HepG2 (cell line): ENCODE results near the gene CAMK2A. TPM values are rescaled to one million over a fixed set of nuclear protein-coding genes. Genes with fewer than 3 reads are reported as not detected.

ENCODE experiments used
- ATAC-seq: fragments of 200-7000 bp; cut with Tn5 transposase; 3 replicates; pipeline ENCODE4 v1.9.1; 2020; ENCODE audit warnings: mild to moderate bottlenecking, moderate library complexity
- BruUV-seq: library from RNA; stranded (reverse); fragments of 400-500 nt; replicated peaks from 2 replicates; lab custom pipeline; 2021; lab: Mats Ljungman, UMichigan
- CTCF ChIA-PET: fragments of 300-600 bp; formaldehyde crosslinking; extraction: SDS; loops from one replicate; lab custom pipeline; 2021; ENCODE audit warnings: low total read pairs, inconsistent platforms, low intra/inter-chr PET ratio; lab: Yijun Ruan, JAX
- POLR2A ChIA-PET: fragments of 350-600 bp; sonication (Branson Sonifier 250); formaldehyde crosslinking; loops from one replicate; lab custom pipeline; 2020; ENCODE audit warnings: antibody characterized with exemption, inconsistent platforms; lab: Yijun Ruan, JAX
- DNase-seq: peaks from one replicate; pipeline ENCODE4 v3.0.0-alpha.2; 2015; ENCODE audit warnings: low spot score
- FAIRE-seq: peaks from 3 replicates; lab custom pipeline; 2011; peaks lifted over from hg19 to GRCh38; lab: Jason Lieb, UNC
- H2AFZ ChIP-seq: one replicate; pipeline ENCODE4 v1.6.1; 2011; ENCODE audit warnings: low read length, inconsistent platforms
- H3K27ac ChIP-seq: fragments of 300-600 bp; 3 replicates; pipeline ENCODE4 v1.8.0; 2011; ENCODE audit warnings: mixed run types, mild to moderate bottlenecking, mixed read lengths, low read length, inconsistent platforms; ENCODE audit not compliant: insufficient read depth; ENCODE audit errors: extremely low read length
- H3K27me3 ChIP-seq, 2 experiments: fragments of 200-600 bp in 1 of 2; 2 replicates in 1 of 2; 3 replicates in 1 of 2; pipeline versions ENCODE4 v1.6.0 to v1.8.0; 2011; ENCODE audit warnings: low read length in 2 of 2, mild to moderate bottlenecking in 2 of 2, moderate library complexity in 2 of 2, inconsistent platforms in 1 of 2; ENCODE audit not compliant: insufficient read depth in 2 of 2, control insufficient read depth in 1 of 2
- H3K36me3 ChIP-seq, 2 experiments: fragments of 200-600 bp in 1 of 2; replicated peaks in 1 of 2; 2 replicates in 1 of 2; 3 replicates in 1 of 2; pipeline versions ENCODE4 v1.5.1 to v1.8.0; 2011; ENCODE audit warnings: low read length in 2 of 2, inconsistent platforms in 1 of 2; ENCODE audit not compliant: insufficient read depth in 2 of 2, control insufficient read depth in 1 of 2
- H3K4me1 ChIP-seq: 2 replicates; pipeline ENCODE4 v1.5.1; 2012; ENCODE audit warnings: low read length, inconsistent platforms; ENCODE audit not compliant: insufficient read depth
- H3K4me2 ChIP-seq: 2 replicates; pipeline ENCODE4 v1.6.0; 2011; ENCODE audit warnings: low read depth, low read length, inconsistent platforms
- H3K4me3 ChIP-seq, 3 experiments: fragments of 200-600 bp in 1 of 3; sonication (generic), shearing (Covaris generic) in 1 of 3; replicated peaks in 1 of 3; 2 replicates each; pipeline ENCODE4 v1.5.1; 2011 to 2016; ENCODE audit warnings: low read length in 3 of 3, inconsistent platforms in 2 of 3, low read depth in 2 of 3, mild to moderate bottlenecking in 2 of 3, control low read depth in 1 of 3, mixed read lengths in 1 of 3; ENCODE audit not compliant: insufficient read depth in 1 of 3
- H3K79me2 ChIP-seq: one replicate; pipeline ENCODE4 v1.6.1; 2011; ENCODE audit warnings: low read length, inconsistent platforms; ENCODE audit not compliant: insufficient read depth
- H3K9ac ChIP-seq: 2 replicates; pipeline ENCODE4 v1.6.0; 2011; ENCODE audit warnings: mild to moderate bottlenecking, low read depth, low read length, inconsistent platforms; ENCODE audit not compliant: insufficient read depth
- H3K9me3 ChIP-seq: 2 replicates; pipeline ENCODE4 v1.5.1; 2012; ENCODE audit warnings: mild to moderate bottlenecking, low read length
- H4K20me1 ChIP-seq: 2 replicates; pipeline ENCODE4 v1.6.0; 2011; ENCODE audit warnings: inconsistent platforms, mild to moderate bottlenecking, low read length, moderate library complexity; ENCODE audit not compliant: insufficient read depth
- CTCF ChIP-seq: sonication (generic); formaldehyde crosslinking; IDR thresholded peaks from 2 replicates; pipeline ENCODE4 v1.5.0; 2020; ENCODE audit warnings: mild to moderate bottlenecking, missing genetic modification reagents, moderate library complexity
- FOXP4 ChIP-seq: sonication (generic); formaldehyde crosslinking; IDR thresholded peaks from 2 replicates; pipeline ENCODE4 v1.4.0; 2020; ENCODE audit warnings: missing genetic modification reagents
- GPBP1L1 ChIP-seq: sonication (generic); formaldehyde crosslinking; IDR thresholded peaks from 2 replicates; pipeline ENCODE4 v1.5.0; 2020; ENCODE audit warnings: mild to moderate bottlenecking, missing genetic modification reagents
- HNRNPL ChIP-seq: fragments of 200-400 bp; formaldehyde crosslinking; IDR thresholded peaks from 2 replicates; pipeline ENCODE4 v1.6.1; 2017; ENCODE audit warnings: mild to moderate bottlenecking, low read depth, low read length
- KAT2B ChIP-seq: fragments of 150-350 bp; IDR thresholded peaks from 2 replicates; pipeline ENCODE4 v1.6.1; 2014; ENCODE audit warnings: low read depth, low read length, borderline replicate concordance
- KMT2A ChIP-seq: sonication (generic); formaldehyde crosslinking; IDR thresholded peaks from 2 replicates; pipeline ENCODE4 v1.4.0; 2020; ENCODE audit warnings: missing genetic modification reagents
- TBX3 ChIP-seq: fragments of 450-650 bp; IDR thresholded peaks from 2 replicates; pipeline ENCODE4 v1.6.1; 2017; ENCODE audit warnings: antibody characterized with exemption, mild to moderate bottlenecking, inconsistent platforms, borderline replicate concordance
- TERF1 ChIP-seq: sonication (generic); formaldehyde crosslinking; IDR thresholded peaks from 2 replicates; pipeline ENCODE4 v1.8.0; 2022; ENCODE audit warnings: mild to moderate bottlenecking, missing genetic modification reagents, moderate library complexity
- YY1 ChIP-seq: IDR thresholded peaks from 2 replicates; pipeline ENCODE4 v1.6.1; 2011; ENCODE audit warnings: low read length, low read depth, moderate library complexity, mild to moderate bottlenecking; ENCODE audit not compliant: insufficient read depth, insufficient replicate concordance
- ZBTB8A ChIP-seq: sonication (generic); formaldehyde crosslinking; IDR thresholded peaks from 2 replicates; pipeline ENCODE4 v1.4.0; 2020; ENCODE audit warnings: mild to moderate bottlenecking, low read depth, missing genetic modification reagents, borderline replicate concordance
- ZNF160 ChIP-seq: sonication (generic); formaldehyde crosslinking; IDR thresholded peaks from 2 replicates; pipeline ENCODE4 v1.8.0; 2022; ENCODE audit warnings: mild to moderate bottlenecking, inconsistent platforms, missing genetic modification reagents
- ZNF790 ChIP-seq: sonication (generic); formaldehyde crosslinking; IDR thresholded peaks from 2 replicates; pipeline ENCODE4 v1.8.0; 2022; ENCODE audit warnings: missing genetic modification reagents, mild to moderate bottlenecking, borderline replicate concordance
- ZUFSP ChIP-seq: sonication (generic); formaldehyde crosslinking; IDR thresholded peaks from 2 replicates; pipeline ENCODE4 v1.9.0; 2021; ENCODE audit warnings: missing genetic modification reagents, mild to moderate bottlenecking, borderline replicate concordance
- whole genome bisulfite sequencing: methylation state at CpG from one replicate; pipeline ENCODE4 v1.1.6; 2017; ENCODE audit warnings: low lambda C conversion rate; 5-methylcytosine and 5-hydroxymethylcytosine counted together
- in situ Hi-C: cut with HindIII; loops from 2 replicates; pipeline ENCODE4 v1.10.0; 2017; ENCODE audit warnings: low pct_unique_long_range_greater_than_20kb; ENCODE audit not compliant: extremely low pct_ligation_motif_present
- intact Hi-C: fragments of 100-400 bp; cut with micrococcal nuclease; formaldehyde crosslinking; loops from one replicate; pipeline ENCODE4 v1.10.0; 2022; ENCODE audit not compliant: unreplicated experiment
- polyA plus RNA-seq, 8 experiments: library from polyadenylated mRNA; depleted of rRNA in 3 of 8; stranded (reverse) in 7 of 8; unstranded in 1 of 8; fragments of >200 nt; fragmentation: Illumina TruSeq in 4 of 8; extraction: Trizol in 4 of 8; gene quantifications; 2 replicates each; pipeline versions ENCODE4 v1.2.1 to v1.2.3, GENCODE V29; 2011 to 2016; ENCODE audit warnings: low read depth in 4 of 8, missing spikeins in 1 of 8, mixed read lengths in 1 of 8; ENCODE audit not compliant: insufficient read depth in 1 of 8
- total RNA-seq, 5 experiments: library from RNA; depleted of rRNA; stranded (reverse); fragments of >200 nt; fragmentation: Illumina TruSeq; extraction: Trizol; gene quantifications; 2 replicates each; pipeline ENCODE4 v1.2.3, GENCODE V29; 2016; ENCODE audit warnings: low read depth in 1 of 5

CAMK2A gene
- total and polyA plus RNA-seq, 2 of the 13 experiments (the other 11 are each of a cell fraction or from before 2014, with no cell fraction given): 0.11 TPM; not detected in 1

- FAIRE-seq (no peak), DNase-seq (no peak), ATAC-seq (no peak)
- H3K9ac ChIP-seq: no peak overlapping the region
- no peaks in the 10 kb centered on the region for H3K4me1 ChIP-seq
- H3K27me3 ChIP-seq: peaks cover 11 to 79% of the 10 kb centered on the region in 2 experiments; a peak in 4 of 5 replicates
- POLR2A ChIA-PET: no interaction called here
- H2AFZ ChIP-seq: no peak overlapping the region
- in situ Hi-C loops: no loop called here
- no peaks in the 10 kb centered on the region for H3K9me3 ChIP-seq
- H3K79me2 ChIP-seq: no peaks in the 10 kb centered on the region
- H3K36me3 ChIP-seq: no peaks in the 10 kb centered on the region
- no peak overlapping the region for H3K4me2 ChIP-seq
- WGBS: 58% methylated on average over 16 of the region's 19 CpGs
- H3K4me3 ChIP-seq: no peak overlapping the region
- BruUV-seq: no TSS peak
- intact Hi-C loops: no loop called here
- H3K27ac ChIP-seq: no peak overlapping the region
- CTCF ChIA-PET: no interaction called here
- H4K20me1 ChIP-seq: no peaks in the 10 kb centered on the region
- TF ChIP-seq YY1 (no peak), TBX3 (no peak), FOXP4 (no peak), GPBP1L1 (CRISPR knock-in tag) (no peak), ZNF790 (CRISPR knock-in tag) (no peak), TERF1 (CRISPR knock-in tag) (no peak), ZBTB8A (CRISPR knock-in tag) (no peak), KAT2B (no peak), KMT2A (CRISPR knock-in tag) (no peak), ZUFSP (CRISPR knock-in tag) (no peak), HNRNPL (no peak), CTCF (no peak), ZNF160 (no peak)
These were observed 81.1 kb downstream of the CAMK2A start for GRCh38 chr5:150208187-150209098.
